Lung (tissue), 12 donors: ENCODE measurements around the gene PWWP2B. TPM values are rescaled to one million over a fixed set of nuclear protein-coding genes. Genes with fewer than 3 reads are reported as not detected.

Experiments used
- ATAC-seq: fragments of 200-7000 bp; cut with Tn5 transposase; one replicate; pipeline ENCODE4 v1.9.1; 2020; ENCODE audit warnings: moderate number of reproducible peaks; ENCODE audit not compliant: insufficient read depth, low FRiP score
- DNase-seq, 3 donors: peaks; one replicate each; pipeline ENCODE4 v3.0.0-alpha.2; 2013 to 2017
- H3K27ac ChIP-seq, 2 donors: one replicate each; pipeline ENCODE4 v1.5.1; 2013; ENCODE audit warnings: mild to moderate bottlenecking in 2 of 2, moderate library complexity in 2 of 2, control low read depth in 1 of 2, inconsistent platforms in 1 of 2, low read depth in 1 of 2, low read length in 1 of 2
- H3K27me3 ChIP-seq, 3 donors: one replicate each; pipeline ENCODE4 v1.5.1; 2013; ENCODE audit warnings: low read length in 2 of 3; ENCODE audit not compliant: control insufficient read depth in 3 of 3, insufficient read depth in 3 of 3
- H3K36me3 ChIP-seq, 4 donors: one replicate each; pipeline ENCODE4 v1.5.1; 2013; ENCODE audit warnings: low read length in 4 of 4, mild to moderate bottlenecking in 1 of 4, moderate library complexity in 1 of 4; ENCODE audit not compliant: control insufficient read depth in 4 of 4, insufficient read depth in 4 of 4
- H3K4me1 ChIP-seq, 5 donors: one replicate each; pipeline ENCODE4 v1.5.1; 2013; ENCODE audit warnings: low read length in 5 of 5, mild to moderate bottlenecking in 2 of 5, moderate library complexity in 1 of 5; ENCODE audit not compliant: control insufficient read depth in 5 of 5, insufficient read depth in 5 of 5
- H3K4me3 ChIP-seq: one replicate; pipeline ENCODE4 v1.5.1; 2013; ENCODE audit warnings: mild to moderate bottlenecking, control low read depth, moderate library complexity
- H3K9ac ChIP-seq, 2 donors: one replicate each; pipeline ENCODE4 v1.5.1; 2013; ENCODE audit warnings: low read length in 2 of 2, control low read depth in 1 of 2; ENCODE audit not compliant: insufficient read depth in 1 of 2
- H3K9me3 ChIP-seq, 4 donors: one replicate each; pipeline ENCODE4 v1.5.1; 2013; ENCODE audit warnings: low read length in 3 of 4, mild to moderate bottlenecking in 1 of 4, moderate library complexity in 1 of 4; ENCODE audit not compliant: control insufficient read depth in 4 of 4, insufficient read depth in 3 of 4
- WGBS, 2 donors: extraction: QIAGEN DNeasy Blood & Tissue Kit; methylation state at CpG; one replicate each; pipeline ENCODE4 v1.1.7; 2013; 5-methylcytosine and 5-hydroxymethylcytosine counted together
- polyA plus RNA-seq, 2 donors: library from polyadenylated mRNA; stranded (reverse); fragments of 200-250 nt; gene quantifications; one replicate each; pipeline ENCODE4 v1.2.1, GENCODE V29; 2013
- total RNA-seq, 2 donors: library from RNA; depleted of rRNA in 1 of 2; stranded (reverse); fragments of >200 nt in 1 of 2; gene quantifications; one replicate each; pipeline ENCODE4 v1.2.1, GENCODE V29; 2014 to 2021
- TF ChIP-seq, protein P1 (sequence below): IDR thresholded peaks from 2 replicates; pipeline ENCODE4 v1.5.1; 2012; ENCODE audit warnings: mild to moderate bottlenecking; ENCODE audit errors: control extremely low read depth, extremely low read depth
- donor health status: control.
- donor health status: control.
- donor health status: Bipolar disorder and iron deficiency.
- donor health status: healthy.
- donor health status: DM: yes; HTN: yes; CAD: no.

PWWP2B gene
- total and polyA plus RNA-seq, 4 donors, result 20.1 to 33.4 (median 21.1) TPM

DNA sequence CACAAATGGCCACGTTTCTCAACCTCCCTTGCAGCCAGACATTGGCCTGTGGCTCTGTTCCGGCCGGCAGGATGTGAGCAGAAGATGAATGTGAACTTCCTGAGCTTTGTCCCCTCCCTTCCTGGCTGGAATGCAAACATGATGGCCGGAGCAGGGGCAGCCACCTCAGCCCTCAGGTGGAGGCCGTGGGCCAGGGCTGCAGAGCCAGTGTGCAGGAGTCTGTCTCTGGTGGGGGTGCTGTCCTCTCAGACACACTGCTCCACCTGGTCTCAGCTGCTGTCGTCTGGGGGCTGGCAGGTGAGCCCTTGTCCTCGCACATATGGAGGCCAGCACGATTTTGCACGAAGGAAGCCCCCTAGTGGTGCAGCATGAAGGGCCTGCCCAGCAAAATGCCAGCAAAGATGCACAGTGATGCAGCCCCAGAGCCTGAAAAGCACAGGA, 25.3 kb upstream of the PWWP2B start:
- Histone ChIP-seq H3K4me3 (no peak overlapping the region), H3K9ac (no peak overlapping the region), H3K9me3 (peaks cover 0 to 2% (median 0%) of the 10 kb centered on the region in 4 donors), H3K4me1 (peaks cover 0 to 7% (median 0%) of the 10 kb centered on the region in 5 donors), H3K27me3 (no peaks in the 10 kb centered on the region), H3K36me3 (peaks cover 0 to 8% (median 1%) of the 10 kb centered on the region in 4 donors), H3K27ac (no peak overlapping the region)
- no peak for DNase-seq
- TF ChIP-seq, protein P1, sequence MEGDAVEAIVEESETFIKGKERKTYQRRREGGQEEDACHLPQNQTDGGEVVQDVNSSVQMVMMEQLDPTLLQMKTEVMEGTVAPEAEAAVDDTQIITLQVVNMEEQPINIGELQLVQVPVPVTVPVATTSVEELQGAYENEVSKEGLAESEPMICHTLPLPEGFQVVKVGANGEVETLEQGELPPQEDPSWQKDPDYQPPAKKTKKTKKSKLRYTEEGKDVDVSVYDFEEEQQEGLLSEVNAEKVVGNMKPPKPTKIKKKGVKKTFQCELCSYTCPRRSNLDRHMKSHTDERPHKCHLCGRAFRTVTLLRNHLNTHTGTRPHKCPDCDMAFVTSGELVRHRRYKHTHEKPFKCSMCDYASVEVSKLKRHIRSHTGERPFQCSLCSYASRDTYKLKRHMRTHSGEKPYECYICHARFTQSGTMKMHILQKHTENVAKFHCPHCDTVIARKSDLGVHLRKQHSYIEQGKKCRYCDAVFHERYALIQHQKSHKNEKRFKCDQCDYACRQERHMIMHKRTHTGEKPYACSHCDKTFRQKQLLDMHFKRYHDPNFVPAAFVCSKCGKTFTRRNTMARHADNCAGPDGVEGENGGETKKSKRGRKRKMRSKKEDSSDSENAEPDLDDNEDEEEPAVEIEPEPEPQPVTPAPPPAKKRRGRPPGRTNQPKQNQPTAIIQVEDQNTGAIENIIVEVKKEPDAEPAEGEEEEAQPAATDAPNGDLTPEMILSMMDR, result no peak
- WGBS, 2 donors, result 68 to 69% methylated on average over 9 of the region's 9 CpGs
- no peak for ATAC-seq

DNA sequence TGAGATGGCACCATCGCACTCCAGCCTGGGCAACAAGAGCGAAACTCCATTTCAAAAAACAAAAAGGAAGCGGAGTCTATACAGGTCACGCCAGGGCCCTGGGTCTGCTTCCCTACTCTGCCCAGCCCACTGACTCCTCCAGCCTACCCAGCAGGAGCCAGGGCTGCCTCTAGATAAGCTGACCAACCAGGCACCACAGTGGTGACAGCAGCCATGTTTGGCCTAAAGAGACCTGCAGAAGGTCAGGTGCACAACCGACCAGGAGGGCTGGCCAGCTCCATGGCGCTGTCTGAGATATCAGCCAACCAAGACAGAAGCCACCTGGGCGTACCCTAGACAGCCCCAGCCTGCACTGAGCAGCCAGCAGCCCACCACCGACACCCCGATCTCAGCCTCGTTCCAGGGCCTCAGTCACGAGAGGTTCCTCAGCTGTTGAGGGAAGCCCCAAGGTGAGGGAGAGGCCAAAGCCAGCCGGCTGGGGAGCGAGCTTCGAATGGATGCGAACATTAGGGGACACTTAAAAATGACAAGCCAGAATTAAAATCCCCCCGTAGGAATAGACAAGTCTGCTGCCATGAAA, 24.4 kb upstream of the PWWP2B start:
- Histone ChIP-seq H3K27ac (no peak overlapping the region), H3K36me3 (peaks cover 0 to 5% (median 1%) of the 10 kb centered on the region in 4 donors), H3K4me1 (peaks cover 0 to 7% (median 0%) of the 10 kb centered on the region in 5 donors), H3K4me3 (no peak overlapping the region), H3K27me3 (no peaks in the 10 kb centered on the region), H3K9me3 (peaks cover 0 to 2% (median 0%) of the 10 kb centered on the region in 4 donors), H3K9ac (no peak overlapping the region)
- TF ChIP-seq, protein P1, result no peak
- 92 to 93% methylated on average over 16 of the region's 16 CpGs for WGBS, 2 donors
- DNase-seq (no peak), ATAC-seq (no peak)

DNA sequence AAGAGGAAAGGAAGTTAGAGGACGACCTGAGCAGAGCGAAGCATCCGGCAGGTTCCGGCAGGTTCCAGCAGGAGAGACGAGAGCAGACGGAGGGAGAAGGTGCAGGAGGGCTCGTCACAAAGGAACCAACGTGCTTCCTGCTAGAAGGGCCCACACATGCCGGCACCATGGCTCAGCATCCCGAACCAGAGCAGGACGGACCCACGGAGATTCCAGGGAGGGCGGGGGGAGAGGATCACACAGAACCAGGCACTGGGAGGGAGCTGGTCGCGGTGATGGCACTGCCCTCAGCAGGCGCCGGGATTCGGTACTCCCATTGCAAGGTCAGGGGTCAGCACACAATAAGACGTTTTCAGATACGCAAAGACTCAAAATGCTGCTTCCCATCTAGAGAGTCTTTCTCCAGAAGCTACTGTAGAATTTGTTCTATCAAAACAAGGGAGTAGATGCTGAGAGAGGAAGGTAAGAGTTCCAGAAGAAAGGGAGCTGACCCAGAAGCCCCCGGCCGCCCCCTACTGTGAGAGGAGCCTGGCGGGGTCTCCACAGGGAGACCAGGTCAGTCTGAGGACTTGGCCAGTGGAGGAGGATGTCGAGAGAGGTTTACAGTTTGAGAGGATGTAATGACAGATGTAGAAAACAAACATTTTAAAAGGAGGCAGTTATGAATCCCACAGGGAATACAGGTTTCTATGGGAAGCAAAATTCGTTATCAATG, 23.6 kb upstream of the PWWP2B start:
- Histone ChIP-seq H3K4me1 (peaks cover 0 to 7% (median 0%) of the 10 kb centered on the region in 5 donors), H3K9ac (no peak overlapping the region), H3K4me3 (no peak overlapping the region), H3K27me3 (no peaks in the 10 kb centered on the region), H3K9me3 (peaks cover 0 to 2% (median 0%) of the 10 kb centered on the region in 4 donors), H3K27ac (no peak overlapping the region), H3K36me3 (peaks cover 0 to 5% (median 0%) of the 10 kb centered on the region in 4 donors)
- no peak for DNase-seq
- 89 to 93% methylated on average over 25 of the region's 25 CpGs for WGBS, 2 donors
- no peak for ATAC-seq
- TF ChIP-seq, protein P1, result no peak
